ENCODE results near the gene TLCD2. TPM values are rescaled to one million over a fixed set of nuclear protein-coding genes. Genes with fewer than 3 reads are reported as not detected.

The TLCD2 gene
- polyA plus RNA-seq, 1 experiment = 3.1 TPM

DNA sequence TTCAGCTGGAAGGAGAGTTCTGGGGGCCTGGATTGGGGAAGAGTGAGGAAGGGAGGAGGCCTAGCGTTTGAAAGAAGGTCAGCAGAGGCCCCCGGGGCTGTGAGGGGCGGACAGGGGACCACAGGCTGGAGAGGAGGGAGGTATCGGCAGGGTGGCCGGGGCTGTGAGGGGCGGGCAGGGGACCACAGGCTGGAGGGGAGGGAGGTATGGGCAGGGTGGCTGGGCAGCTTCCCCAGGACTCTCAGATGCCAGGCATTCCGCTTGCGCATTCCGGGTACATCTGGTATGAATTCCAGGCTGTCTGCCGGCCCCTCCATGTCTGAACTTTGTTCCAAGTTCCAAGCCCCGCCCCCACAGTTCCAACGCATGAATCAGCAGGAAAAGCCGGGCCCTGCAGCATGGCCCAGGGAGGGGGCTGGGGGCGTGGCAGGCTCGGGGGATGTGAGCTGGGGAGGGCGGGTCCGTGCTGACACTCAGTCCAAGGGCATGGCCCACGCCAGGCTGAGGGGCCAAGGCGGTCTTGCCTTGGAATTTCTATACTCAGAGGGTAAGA lies 4.3 kb upstream of the TLCD2 start:
- H3K9me3 ChIP-seq (ENCODE audit: control insufficient read depth, insufficient read depth, low read length) = no peaks in the 10 kb centered on the region; the same call in 1 of the 2 replicates
- TF ChIP-seq, protein P1, sequence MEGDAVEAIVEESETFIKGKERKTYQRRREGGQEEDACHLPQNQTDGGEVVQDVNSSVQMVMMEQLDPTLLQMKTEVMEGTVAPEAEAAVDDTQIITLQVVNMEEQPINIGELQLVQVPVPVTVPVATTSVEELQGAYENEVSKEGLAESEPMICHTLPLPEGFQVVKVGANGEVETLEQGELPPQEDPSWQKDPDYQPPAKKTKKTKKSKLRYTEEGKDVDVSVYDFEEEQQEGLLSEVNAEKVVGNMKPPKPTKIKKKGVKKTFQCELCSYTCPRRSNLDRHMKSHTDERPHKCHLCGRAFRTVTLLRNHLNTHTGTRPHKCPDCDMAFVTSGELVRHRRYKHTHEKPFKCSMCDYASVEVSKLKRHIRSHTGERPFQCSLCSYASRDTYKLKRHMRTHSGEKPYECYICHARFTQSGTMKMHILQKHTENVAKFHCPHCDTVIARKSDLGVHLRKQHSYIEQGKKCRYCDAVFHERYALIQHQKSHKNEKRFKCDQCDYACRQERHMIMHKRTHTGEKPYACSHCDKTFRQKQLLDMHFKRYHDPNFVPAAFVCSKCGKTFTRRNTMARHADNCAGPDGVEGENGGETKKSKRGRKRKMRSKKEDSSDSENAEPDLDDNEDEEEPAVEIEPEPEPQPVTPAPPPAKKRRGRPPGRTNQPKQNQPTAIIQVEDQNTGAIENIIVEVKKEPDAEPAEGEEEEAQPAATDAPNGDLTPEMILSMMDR (IDR thresholded peaks at IDR 0.05; ENCODE audit: low read depth, low read length) = no peak
- peak overlapping the region; percentile 92 for H3K4me3 ChIP-seq (ENCODE audit: low read depth, low read length)
- DNase-seq (ENCODE audit: low read depth, low spot score) = peak; percentile 96
- ChIA-PET POLR2A (interaction anchor here (0.6 to 5.5 kb wide), 15 partner anchors 18 to 691 kb away, joined by 3 to 52 read pairs (median 7); partner anchors contain the start of genes PRPF8, RILP and SERPINF1), CTCF (interaction anchor here (1.5 to 2.2 kb wide), 2 partner anchors 46 to 69 kb away, joined by 6 to 8 read pairs; no protein-coding TSS in a partner anchor)
- H3K27ac ChIP-seq (ENCODE audit: low read depth, low read length) = peak overlapping the region; percentile 97
- no peaks in the 10 kb centered on the region for H3K27me3 ChIP-seq (ENCODE audit: control insufficient read depth, insufficient read depth, low read length)

DNA sequence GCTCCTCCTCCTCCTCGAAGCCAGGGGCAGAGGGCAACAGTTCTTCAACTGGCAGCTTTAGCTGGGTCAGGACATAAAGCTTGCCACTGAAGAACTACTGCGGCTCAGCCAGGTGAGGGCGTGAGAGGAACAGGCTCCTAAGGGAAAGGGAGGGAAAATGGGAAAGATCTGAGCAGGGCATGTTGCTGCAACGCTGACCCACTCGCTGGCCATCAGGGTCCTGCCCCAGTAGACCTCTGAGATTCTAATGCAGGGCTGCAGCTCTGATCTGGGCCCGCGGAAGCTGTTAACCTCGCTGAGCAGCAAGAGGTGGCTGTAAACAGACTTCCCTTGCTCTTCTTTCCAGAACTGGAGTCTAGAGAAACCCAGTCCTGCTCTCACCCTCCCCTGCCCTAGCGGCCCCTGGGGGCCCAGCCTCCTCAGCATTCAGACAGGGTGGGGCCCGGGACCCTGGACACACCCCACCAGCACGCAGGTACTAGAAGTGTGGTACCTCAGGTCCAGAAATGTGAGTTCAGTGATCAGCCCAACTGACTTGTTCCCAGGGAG lies 3.8 kb upstream of the TLCD2 start:
- Histone ChIP-seq H3K27me3 (ENCODE audit: control insufficient read depth, insufficient read depth, low read length) (no peaks in the 10 kb centered on the region), H3K4me3 (ENCODE audit: low read depth, low read length) (peak overlapping the region; percentile 92), H3K9me3 (ENCODE audit: control insufficient read depth, insufficient read depth, low read length) (no peaks in the 10 kb centered on the region; the same call in 1 of the 2 replicates), H3K27ac (ENCODE audit: low read depth, low read length) (peak overlapping the region; percentile 90)
- TF ChIP-seq, protein P1 (IDR thresholded peaks at IDR 0.05; ENCODE audit: low read depth, low read length) = peak; percentile 52
- ChIA-PET CTCF (interaction anchor here (1.0 to 2.2 kb wide), 2 partner anchors 65 to 70 kb away, joined by 3 to 8 read pairs; no protein-coding TSS in a partner anchor), POLR2A (interaction anchor here (0.6 to 5.5 kb wide), 10 partner anchors 17 to 691 kb away, joined by 3 to 52 read pairs (median 6); partner anchors contain the start of gene RILP)
- DNase-seq (ENCODE audit: low read depth, low spot score) = no peak

DNA sequence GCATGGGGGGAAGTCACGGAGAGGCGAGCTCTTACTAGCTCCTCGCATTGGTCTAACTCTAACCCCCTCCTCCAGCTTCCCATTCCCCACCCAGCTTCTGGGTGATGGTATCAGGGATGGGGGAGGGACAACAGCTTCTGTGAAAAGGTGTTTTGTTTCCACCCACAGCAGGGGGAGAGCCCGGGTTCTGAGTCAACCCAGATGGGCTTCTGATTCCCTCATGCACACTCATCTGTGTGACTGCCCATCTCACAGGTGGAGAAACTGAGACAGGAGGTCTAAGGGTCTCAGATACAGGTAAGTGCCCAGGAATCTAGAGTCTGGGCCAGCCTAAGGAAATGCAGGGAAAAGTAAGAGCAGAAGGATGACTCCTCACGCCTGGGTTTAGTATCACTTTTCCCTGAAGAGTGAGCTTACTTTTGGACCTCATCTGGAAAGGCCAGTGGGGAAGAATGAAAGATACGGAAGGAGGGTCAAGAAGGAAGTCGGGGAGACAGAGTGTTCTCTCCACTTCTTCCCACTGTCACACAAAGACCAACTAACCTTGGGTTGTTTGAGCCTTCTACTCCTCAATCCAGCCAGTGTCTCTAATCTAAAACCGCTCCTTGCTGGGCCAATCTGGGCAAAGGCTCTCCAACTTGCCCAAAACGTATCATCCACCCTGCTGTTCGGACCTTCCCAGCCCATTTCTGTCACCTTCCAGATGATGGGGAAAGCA lies 3.1 kb upstream of the TLCD2 start:
- H3K9me3 ChIP-seq (ENCODE audit: control insufficient read depth, insufficient read depth, low read length) = no peaks in the 10 kb centered on the region; the same call in 1 of the 2 replicates
- H3K4me3 ChIP-seq (ENCODE audit: low read depth, low read length) = peak overlapping the region; percentile 92
- H3K27me3 ChIP-seq (ENCODE audit: control insufficient read depth, insufficient read depth, low read length) = no peaks in the 10 kb centered on the region
- TF ChIP-seq, protein P1 (IDR thresholded peaks at IDR 0.05; ENCODE audit: low read depth, low read length) = no peak
- POLR2A ChIA-PET = interaction anchor here (0.5 to 5.5 kb wide), 4 partner anchors 43 to 197 kb away, joined by 4 to 48 read pairs (median 8); partner anchors contain the start of genes INPP5K and RILP
- peak overlapping the region; percentile 90 for H3K27ac ChIP-seq (ENCODE audit: low read depth, low read length)
- CTCF ChIA-PET = interaction anchor here (1.0 to 2.2 kb wide), 3 partner anchors 65 to 139 kb away, joined by 3 to 8 read pairs (median 4); no protein-coding TSS in a partner anchor
- DNase-seq (ENCODE audit: low read depth, low spot score) = no peak

DNA sequence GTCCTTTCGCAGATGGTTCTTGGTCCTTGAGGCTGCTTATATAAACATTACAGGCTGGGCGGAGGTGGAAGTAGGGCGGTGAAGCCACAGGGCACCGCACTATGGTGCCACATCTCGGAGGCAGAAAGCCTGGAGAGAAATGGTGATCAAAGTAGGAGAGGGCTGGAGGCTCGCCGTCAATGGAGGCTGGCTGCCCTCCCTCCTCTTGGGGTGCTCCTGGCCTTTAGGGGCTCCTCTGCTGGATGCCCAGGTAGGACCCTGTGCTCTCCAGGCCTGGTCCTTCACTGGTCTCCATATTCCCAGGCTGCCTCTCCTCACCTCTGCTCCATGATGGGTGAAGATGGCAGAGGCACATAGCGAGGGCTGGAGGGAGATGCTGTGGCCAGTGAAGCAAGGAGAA lies 2.1 kb upstream of the TLCD2 start:
- no peaks in the 10 kb centered on the region for H3K27me3 ChIP-seq (ENCODE audit: control insufficient read depth, insufficient read depth, low read length)
- TF ChIP-seq, protein P1 (IDR thresholded peaks at IDR 0.05; ENCODE audit: low read depth, low read length) = no peak
- DNase-seq (ENCODE audit: low read depth, low spot score) = no peak
- ChIA-PET POLR2A (interaction anchor here (0.7 to 5.5 kb wide), 2 partner anchors 42 to 62 kb away, joined by 4 to 48 read pairs; partner anchors contain the start of gene RILP), CTCF (interaction anchor here (1.2 to 2.2 kb wide), 2 partner anchors 71 to 138 kb away, joined by 4 to 8 read pairs; no protein-coding TSS in a partner anchor)
- peak overlapping the region; percentile 92 for H3K4me3 ChIP-seq (ENCODE audit: low read depth, low read length)
- H3K27ac ChIP-seq (ENCODE audit: low read depth, low read length) = peak overlapping the region; percentile 47
- no peaks in the 10 kb centered on the region; the same call in 1 of the 2 replicates for H3K9me3 ChIP-seq (ENCODE audit: control insufficient read depth, insufficient read depth, low read length)

All from AG04450 (cell line).